GM19324 (cell line): ENCODE data around the gene WNT7B.

ENCODE experiments used
- ATAC-seq: cut with Tn5 transposase; IDR thresholded peaks from one replicate; pipeline ENCODE4 v1.9.1; 2021; ENCODE audit warnings: mild to moderate bottlenecking, moderate library complexity; ENCODE audit not compliant: unreplicated experiment, low FRiP score

The WNT7B gene

DNA sequence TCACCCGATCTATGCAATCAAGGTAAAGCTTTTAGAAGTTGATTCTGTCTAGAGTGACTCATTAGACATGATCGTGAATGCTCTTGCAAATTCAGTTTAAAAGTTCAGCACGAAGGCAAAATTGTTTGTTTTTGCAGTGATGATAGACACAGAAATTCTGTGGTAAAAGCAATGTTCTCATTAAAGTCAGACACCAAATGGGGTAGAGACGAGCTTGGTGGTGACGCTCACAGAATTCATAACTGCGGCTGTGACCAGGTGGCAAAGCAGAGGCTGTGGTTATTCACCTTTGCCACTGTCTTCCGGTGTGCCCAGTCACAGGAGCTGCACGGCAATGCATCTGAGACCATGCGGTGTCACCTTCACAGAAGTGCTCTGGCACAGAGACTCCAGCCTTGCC lies 83.4 kb downstream of the WNT7B start:
- ATAC-seq: no peak

DNA sequence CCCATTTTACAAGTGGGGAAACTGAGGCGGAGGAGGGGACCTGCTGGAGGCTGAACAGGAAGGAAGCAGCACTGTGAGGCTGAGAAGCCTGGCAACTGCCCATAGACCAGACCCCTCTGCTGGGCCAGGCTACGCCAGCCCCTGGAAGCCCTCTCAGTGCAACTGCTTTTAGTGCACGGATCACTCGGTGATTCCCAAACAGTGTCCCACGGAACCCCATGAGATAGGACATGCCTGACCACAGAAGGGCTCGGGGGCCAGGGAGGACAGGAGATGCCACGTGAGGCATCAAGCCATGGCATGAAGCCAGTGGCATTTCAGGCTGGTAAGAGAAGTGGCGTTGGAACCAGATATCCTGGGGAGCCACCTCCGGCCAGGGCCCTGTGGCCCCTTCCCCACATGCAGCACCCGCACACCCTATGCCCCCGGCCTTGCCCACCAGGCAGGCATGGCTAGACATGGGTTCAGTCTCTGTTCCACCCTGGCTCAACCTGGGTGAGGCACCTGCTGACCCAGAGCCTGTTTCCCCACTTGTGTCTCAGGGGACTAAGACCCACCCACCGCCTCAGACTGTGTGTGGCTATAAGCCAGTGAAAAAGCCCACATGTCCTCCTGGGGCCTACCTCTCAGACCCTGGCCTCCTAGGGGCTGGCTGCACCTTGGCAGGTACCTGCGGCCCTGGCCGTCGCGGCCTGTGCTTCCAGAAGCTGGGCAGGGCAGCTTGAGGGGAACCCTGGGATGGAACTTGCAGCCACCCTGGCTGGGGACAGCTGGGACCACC lies 84.1 kb downstream of the WNT7B start:
- no peak for ATAC-seq

DNA sequence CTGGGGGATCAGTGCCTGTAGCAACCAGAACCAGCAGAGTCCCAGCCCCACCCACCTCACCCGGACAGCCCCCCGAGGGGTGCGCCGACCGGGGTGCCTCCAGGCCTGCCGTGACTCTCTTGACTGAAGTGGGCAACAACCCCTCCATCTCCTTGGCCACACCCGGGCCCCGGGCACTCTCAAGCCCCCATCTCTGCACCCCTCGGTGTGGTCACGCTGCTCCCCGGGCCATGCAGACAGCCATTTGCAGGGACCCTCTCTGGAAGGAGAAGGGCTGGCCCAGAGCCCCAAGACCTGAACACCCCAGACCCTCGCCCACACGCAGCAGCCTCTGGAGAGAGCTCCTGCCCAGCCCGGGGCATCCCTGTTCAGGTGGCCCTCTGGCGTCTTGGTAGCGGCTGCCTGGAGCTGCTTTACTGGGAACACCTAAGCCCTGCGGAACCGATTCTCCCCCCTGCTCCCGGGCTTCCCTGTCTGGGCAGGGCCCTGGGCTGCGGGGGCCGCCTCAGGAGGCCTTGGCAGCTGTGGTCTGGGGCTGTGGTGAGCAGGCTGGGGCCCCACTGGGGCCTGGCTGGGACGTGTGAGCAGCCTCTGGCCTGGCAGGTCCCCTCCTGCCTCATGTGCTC lies 84.9 kb downstream of the WNT7B start:
- no peak for ATAC-seq

DNA sequence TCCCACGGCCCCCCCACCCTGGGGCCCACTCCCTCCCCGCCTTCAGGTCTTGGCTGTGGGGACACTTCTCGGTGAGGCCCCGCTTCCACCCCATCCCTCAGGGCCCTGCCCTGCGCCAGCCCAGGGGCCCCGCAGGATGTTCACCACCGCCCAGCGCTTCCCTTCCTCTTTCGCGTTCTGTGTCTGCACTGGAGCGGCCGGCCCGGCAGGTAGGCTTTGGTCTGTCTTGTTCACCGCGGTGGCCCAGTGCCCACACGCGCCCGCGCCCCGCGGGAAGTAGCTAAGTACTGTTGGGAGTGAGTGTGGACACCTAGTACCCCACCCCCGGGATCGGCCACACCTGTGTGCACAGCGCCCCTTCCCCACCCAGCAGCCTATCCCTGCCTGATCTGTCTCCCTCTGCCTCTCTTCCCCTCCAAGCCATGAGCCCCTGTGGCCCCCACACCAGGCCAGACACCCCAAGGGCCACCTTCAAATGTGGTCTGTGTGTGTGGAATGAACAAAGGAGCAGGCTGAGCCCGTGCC lies 85.4 kb downstream of the WNT7B start:
- no peak for ATAC-seq

DNA sequence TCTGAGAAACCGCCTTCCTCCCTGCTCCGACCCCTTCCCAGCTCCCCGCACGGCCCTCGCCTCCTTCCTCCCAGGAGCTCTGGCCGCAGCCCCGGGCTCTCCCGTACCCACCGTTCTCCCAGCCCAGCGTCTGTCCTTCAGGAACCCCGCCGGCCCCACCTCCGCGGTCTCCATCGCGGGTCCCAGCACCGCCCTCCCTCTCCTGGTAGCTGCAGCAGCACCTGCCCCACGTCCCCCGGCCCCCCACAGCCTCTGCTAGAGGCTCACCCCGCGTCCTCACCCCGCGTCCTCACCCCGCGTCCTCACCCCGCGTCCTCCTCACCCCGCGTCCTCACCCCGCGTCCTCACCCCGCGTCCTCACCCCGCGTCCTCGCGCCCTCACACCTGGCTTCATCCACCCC lies 85.9 kb downstream of the WNT7B start:
- ATAC-seq: no peak

DNA sequence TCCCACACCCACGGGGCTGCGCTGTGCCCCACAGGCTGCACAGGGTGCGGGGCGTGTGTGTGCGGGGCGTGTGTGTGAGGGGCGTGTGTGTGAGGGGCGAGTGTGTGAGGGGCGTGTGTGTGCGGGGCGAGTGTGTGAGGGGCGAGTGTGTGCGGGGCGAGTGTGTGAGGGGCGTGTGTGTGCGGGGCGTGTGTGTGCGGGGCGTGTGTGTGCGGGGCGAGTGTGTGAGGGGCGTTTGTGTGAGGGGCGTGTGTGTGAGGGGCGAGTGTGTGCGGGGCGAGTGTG lies 86.7 kb downstream of the WNT7B start:
- ATAC-seq: no peak

DNA sequence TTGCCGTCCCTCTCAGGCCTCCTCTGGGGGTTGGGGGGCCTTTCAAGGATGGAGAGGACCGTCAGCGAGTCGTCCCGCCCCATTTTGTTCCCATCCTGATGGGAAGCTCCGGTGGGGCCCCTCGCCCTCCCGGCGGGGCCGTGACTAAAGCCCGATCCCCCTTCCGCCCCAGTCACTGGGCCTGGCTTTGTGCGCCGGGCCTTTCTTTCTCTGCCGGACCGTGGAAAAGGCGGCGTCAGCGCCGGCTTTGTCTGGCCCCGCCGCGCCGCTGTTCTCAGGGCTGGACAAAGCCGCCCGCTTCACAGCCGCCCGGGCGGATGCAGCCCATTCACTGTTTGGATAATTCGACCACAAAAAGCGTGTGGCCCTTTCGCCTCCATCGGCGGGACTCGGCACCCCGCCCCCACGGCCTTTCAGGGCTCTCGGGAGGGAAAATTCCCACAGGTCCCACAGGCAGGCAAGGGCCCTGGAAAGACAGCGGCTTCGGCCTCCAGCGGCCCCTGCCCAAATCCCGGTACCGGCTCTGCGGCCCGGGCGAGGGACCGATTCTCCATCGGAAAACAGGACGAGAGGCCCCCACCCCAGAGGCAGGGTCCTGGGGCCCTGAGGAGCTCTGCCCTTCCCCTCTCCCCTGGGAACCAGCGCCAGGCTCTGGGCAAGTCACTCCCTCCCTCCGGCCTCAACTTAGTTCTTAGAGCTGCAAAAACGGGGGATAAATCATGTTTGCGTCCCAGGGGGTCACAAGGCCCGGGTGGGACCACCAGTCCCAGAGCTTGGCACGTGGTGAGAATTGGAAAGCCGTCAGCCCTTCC lies 87.2 kb downstream of the WNT7B start:
- no peak for ATAC-seq

DNA sequence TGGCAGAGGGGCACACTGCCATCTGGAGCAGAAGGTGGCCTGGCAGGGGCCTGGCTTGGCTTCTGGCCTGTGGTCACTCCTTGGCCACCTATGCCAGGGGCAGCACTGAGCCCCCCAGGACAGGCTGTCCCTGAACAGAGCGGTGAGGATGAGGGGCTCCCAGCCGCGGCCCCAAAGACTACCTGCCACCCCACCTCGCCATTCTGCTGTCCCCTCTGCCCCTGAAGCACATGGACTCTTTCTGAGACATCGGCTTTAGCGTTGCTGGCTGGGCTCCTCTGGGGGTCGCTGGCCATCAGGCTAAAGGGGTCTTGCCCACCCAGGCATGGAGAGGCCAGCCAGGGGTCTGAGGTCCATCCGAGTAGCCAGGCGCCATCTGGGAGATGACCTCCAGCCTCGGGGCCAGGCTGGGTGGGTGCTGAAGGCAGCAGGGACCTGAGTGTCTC lies 87.8 kb downstream of the WNT7B start:
- ATAC-seq: no peak

DNA sequence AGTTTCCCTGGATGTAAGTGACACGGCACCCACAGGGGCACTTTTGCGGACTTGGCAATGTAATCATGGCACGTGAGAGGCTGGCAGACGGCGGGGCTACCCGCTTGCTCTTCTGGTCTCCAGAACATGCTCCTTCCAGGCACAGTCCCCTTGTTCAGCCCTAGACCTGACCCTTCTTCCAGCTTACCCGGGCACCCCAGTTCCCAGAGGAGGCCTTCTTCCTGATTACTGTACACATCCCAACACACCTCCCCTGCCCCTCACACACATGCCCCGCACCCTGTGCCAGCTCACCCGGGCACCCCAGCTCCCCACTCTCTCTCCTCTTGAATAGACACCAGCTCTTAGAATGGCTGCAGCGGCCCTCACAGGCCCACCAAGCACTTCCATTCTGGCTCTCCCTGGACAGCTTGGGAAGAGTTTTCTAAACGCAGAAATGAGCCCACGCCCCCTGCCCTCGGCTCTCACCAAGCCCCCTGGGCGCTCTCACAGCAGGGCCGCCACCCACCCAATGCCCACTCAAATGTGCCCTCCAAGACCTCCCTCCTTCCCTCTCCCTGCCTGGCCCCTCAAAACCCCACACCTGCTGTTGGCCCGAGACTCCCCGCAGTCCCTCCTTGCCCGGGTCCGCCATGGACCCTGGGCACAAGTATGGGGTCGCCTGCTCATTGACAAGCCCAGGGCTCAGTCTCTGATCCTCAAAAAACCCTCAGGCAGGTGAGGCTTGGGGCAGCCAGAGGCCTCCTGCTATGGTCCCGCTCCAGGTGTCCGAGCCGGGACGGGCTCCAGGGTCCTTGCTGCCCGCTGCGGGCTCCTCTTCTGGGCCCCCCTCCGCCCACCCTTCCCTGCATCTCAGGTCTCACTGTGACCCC lies 88.5 kb downstream of the WNT7B start:
- ATAC-seq: no peak

DNA sequence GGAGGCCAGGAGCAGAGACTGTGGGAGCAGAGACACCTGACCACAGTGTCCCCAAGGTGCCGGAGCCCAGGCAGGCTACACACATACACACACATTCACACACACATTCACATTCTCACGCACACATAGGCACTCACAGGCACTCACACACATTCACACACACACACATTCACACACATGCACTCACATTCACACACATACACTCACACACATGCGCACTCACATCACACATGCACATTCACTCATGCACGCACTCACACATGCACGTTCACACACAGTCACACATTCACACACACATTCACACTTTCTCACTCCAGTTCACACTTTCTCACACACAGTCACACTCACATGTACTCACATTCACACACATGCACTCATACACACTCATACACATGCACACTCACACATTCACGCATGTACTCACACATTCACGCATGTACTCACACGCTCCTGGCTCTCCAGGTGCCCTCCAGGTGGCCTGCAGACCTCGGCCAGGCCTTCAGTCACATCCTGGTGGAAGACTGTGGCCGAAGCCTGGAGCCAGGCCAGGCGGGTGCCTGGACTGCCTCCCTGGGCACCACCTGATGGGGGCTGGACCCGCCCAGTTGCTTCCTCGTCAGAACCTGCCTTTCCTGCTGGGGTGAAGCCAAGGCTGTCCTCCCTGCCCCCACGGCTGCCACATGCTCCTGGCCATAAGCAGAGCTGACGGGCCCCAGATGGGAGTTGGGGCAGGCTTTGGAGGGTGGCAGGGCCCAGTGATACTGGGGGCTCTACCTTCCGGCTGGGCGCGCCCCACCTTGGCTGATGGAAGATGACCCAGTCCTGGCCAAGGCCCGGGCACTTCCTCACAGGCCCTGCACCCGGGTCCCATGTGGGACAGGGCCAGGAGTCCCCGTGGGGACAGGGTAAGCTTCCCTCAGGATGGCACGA lies 89.5 kb downstream of the WNT7B start:
- no peak for ATAC-seq

DNA sequence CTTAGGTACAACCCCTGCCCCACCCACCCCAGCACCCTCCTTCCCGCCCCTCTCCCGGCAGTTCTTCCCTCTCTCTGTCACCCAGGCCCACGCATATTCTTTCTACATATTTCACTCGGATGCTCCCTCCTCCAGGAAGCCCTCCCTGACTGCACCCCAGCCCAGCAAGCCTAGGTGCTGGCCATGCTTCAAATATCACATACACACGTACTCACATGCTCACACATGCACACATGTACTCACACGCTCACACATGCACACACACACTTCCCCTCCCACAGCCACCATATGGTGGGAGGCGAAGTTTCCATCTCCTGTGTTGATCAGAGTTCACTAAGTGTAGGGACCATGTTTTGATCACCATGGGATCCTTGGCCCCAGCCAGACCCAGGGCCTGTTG lies 90.4 kb downstream of the WNT7B start:
- no peak for ATAC-seq

DNA sequence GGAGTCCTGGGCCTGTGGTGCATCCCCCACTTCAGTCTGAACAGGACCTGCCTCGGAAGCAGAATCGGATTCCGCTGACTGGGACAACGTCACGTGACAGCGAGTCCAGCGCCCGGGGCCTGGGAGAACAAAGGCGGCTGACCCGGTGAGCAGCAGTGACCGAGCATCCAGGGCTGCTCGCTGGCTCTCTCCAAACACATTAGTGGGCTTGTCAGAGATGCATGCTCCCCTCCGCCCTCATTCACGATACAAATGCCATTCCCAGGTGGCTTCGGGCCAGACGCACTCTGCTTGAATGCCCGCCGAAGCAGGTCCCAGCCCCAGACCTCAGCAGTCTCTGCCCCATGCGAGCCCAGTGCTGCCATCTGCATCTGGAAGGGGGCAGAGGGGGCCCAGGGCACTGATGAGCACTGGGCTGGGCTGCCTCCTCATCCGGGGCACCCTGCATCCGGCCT lies 91.0 kb downstream of the WNT7B start:
- ATAC-seq: no peak

DNA sequence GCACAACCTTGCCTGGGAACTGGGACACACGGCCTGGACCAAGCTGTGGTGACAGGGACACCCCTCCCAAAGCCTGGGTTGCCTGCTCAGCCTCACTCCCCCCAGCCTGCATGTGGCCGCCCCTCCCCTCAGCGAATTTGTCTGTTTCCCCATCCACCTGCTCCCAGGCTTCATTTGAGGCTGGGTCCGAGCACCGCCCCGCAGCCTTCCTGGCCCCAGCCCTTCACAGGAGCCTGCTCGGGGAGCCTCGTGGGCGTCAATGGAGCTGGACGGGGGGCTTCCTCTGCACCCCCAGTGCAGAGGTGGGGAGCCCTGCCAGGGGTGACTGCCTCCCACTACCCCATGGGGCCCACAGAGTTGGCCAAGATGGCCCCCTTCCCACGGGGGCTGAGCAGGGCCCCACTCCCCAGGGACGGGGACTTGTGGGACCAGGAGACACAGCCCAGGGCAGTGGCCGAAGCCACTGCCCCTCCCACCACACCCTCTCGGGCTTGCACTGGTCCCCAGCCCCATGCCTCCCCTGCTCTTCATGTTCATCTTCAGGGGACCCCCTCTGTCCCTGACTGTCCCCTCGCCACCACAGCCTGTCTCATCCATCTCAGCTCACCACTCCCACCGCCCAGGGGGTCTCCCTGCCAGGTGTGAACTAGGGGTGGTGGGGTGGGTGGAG lies 91.7 kb downstream of the WNT7B start:
- no peak for ATAC-seq

DNA sequence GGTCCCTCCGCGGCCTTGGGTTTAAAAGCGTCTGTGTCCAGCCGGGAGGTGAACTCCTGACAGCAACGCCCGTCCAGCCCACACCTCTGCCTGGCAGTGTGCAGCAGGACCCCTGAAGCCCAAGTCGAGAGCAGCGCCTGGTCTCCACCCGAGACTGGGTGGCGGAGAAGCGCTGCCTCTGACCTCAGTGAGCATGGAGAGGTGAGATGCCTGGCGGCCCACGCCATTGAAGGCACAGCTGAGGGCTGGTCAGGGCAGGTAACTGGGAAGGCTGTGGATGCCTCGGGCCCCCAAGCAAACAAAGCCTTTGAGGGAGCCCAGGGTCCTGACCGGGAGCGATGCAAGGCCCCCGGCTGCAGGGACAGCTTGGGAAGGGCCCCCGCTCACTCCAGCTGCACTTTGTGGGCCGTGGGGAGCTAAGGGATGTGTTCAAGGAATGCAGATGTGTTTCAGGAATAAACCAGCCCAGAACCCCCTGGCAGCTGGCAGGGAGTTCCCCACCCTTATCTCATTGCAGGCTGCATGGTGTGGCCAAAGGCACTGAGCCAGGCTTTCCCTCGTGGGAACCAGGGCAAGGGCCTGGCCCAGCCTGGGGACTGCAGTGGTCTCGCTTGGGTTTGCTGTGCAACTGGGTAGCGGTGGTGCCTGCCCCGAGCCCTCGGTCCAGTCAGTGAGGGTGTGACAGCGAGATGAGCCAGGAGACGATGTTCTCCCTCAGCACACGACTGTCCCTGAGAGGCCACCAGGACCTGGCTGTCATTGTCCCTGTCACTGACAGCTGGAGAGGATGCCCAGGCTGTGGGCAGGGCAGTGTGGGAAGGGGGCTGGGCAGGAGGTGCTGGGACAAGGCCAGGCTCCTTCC lies 92.5 kb downstream of the WNT7B start:
- ATAC-seq: no peak

DNA sequence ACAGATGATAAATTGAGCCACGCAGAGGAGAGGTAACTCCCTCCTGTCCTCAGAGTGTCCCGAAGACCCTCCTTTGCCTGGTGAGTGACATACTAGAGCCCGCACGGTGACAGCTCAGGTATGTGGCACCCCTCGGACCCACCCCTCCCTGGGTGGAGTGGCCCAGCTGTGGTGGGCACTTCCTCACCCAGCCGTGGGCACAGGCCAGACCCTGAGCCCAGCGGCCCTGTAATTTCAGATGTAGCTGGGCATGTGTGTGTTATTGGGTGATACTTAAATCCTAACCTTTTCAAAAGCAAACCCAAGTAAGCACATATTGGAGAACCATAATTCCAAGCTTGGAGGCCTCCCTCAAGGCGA lies 93.2 kb downstream of the WNT7B start:
- no peak for ATAC-seq

DNA sequence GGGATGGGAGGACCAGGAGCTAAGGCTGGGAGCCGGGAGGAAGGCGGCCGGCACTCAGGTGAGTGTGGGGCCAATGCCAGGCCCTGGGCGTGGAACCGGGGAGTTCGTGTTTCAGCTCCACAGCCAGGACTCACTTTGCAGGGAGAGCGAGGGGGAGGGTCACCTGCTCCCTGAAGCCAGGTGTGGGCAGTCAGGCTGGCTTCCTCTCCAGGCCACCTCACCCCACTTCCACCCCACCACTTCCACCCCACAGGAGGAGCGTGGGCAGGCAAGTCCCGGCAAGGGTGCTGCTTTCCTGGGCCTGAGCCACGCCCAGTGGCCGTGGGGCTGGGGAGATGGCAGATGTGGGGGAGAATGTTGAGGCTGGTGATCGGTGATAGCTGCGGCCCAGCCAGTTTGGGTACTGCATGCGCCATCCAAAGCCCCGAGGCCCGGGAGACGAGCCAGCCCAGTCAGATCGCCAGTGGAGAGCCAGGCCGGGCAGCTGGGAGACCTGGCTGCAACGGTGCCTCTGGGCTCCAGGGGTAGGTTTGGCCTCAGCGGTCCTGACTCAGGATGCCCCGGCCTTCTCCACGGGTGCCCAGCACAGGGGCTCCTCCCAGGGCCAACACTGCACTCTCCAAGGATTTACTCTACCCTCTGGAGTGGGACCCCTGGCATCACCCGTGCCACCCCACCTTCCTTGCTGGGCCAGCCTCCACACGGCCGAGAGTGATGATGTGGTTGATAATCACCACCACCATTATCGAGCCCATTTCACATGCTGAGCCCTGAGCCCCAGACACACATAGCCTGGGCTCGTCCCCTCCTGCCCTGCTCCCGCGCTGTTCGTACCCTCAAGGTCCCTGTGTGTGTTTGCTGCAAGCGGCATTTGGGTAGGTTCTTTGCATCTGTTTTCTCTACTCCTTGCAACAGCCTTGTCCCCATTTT lies 93.8 kb downstream of the WNT7B start:
- no peak for ATAC-seq

DNA sequence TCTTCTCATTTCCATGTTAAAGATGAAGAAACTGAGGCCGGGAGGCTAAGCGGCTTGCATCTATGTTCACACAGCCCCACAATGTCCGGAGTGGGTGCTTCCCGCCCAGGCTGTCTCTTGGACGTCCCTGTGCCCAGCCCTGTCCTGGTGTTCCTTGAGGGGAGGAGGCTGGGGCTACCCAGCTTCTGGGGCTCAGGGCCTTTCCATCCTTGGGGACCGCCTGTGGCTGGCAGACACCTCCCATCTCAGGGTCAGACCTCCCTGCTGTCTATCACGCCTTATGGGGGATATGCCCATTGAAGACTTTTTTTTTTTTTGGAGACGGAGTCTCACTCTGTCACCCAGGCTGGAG lies 95.5 kb downstream of the WNT7B start:
- no peak for ATAC-seq
